PC-9 (cell line): ENCODE results near the gene KCNH2.

Experiments used
- CTCF ChIP-seq: fragments of 200-600 bp; sonication (generic); conservative IDR thresholded peaks from 2 replicates; pipeline ENCODE4 v1.6.1; 2017; ENCODE audit warnings: mixed run types, antibody characterized with exemption, mild to moderate bottlenecking, moderate library complexity
- EZH2 ChIP-seq: fragments of 200-600 bp; sonication (generic); IDR thresholded peaks from 2 replicates; pipeline ENCODE4 v1.8.0; 2017; ENCODE audit warnings: antibody characterized with exemption, low read depth

DNA sequence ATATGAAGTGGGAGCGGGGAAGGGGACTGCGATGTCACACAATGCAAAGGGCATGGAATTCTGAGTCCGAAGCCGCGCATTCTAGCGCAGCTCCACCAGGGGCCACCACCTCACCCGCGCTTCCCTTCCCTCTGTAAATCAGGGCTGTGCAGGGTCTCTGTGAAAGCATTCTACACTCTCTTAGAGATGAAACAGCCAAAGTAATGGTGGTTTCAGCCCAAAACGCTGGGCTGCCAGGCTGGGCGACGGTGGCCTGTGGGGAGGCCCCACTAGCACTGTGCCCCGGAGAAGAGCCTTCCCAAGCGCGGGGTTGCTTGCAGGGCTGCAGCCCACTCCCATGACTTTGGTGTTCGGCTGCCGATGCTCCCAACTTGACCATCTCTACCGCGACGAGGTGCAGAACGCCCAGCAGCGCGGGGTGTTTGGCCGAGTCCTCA, 34.8 kb upstream of the KCNH2 start:
- TF ChIP-seq EZH2 (no peak), CTCF (no peak)
